PFSK-1 (cell line): ENCODE measurements around the gene PSAPL1.

Source experiments
- POLR2AphosphoS5 ChIP-seq: IDR thresholded peaks from 2 replicates; pipeline ENCODE4 v1.6.1; 2012; ENCODE audit warnings: low read depth, mild to moderate bottlenecking, control low read depth, low read length, moderate library complexity
- SIN3A ChIP-seq: IDR thresholded peaks from 2 replicates; pipeline ENCODE4 v1.6.1; 2012; ENCODE audit warnings: mild to moderate bottlenecking, low read length, moderate library complexity, borderline replicate concordance; ENCODE audit not compliant: insufficient read depth
- TAF1 ChIP-seq: IDR thresholded peaks from 2 replicates; pipeline ENCODE4 v1.6.1; 2012; ENCODE audit warnings: low read length, control low read depth, borderline replicate concordance; ENCODE audit not compliant: insufficient read depth

- TF ChIP-seq POLR2AphosphoS5, result no peak
- no peak for TF ChIP-seq TAF1
- no peak for TF ChIP-seq SIN3A
Measured at GRCh38 chr4:7457201-7458065, 22.7 kb upstream of the PSAPL1 start.
